TTC549 (cell line): ENCODE measurements around the gene EI24.
"Not testable (repeated sequence)": the region's sequence is repeated elsewhere in the genome, so short reads cannot be mapped to it uniquely, and the experiment has no call there.

ENCODE experiments used
- FAIRE-seq: peaks from 2 replicates; lab custom pipeline; 2012; peaks lifted over from hg19 to GRCh38; lab: Jason Lieb, UNC

Gene EI24

DNA sequence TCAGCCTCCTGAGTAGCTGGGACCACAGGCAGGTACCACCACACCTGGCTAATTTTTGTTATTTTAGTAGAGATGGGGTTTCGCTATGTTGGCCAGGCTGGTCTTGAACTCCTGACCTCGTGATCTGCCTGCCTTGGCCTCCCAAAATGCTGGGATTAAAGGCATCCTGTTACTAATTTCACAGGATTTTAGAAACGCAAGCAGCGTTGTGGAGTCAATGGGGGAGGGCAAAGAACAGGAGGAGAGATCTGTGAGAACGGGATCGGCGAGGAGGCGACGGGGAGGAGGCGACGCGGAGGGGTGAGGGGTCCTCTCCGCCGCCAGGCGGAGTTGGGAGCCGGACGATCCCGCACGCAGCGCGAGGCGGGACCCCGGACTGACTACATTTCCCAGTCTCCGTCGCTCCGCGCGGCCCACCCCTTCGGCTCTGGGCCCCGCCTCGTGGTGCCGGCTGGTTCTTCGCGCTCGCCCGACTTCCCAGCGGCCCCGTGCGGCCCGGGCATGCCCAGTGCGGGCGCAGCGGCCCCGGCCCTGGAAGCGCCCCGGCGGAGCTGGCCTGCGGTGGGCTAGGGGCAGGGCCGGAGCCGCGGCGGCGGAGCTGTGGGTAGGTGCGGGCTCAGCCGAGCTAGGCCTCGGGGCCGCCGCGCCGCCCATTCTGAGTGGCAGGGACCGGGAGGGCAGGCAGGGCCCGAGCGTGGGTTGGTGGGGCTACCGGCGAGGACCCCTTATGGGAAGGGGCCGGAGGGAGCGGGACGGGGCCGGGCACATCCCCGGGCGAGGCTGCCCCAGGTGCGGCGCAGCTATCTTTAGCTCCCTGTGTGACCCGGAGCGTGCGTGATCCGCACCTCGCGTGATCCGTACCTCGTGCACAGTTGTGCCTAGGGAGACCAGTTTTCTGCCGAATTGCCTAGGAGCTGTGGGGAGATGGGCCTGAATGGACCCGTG lies at the start of gene EI24:
TSS of gene EI24 (plus strand) at position 508 of the 945 bp plus-strand sequence. CDS start 3,051 bp downstream, outside the sequence.
- no peak for FAIRE-seq

GRCh38 chr11:125519860-125520834 lies 49.1 kb upstream of the EI24 start:
- FAIRE-seq, result no peak

GRCh38 chr11:125525303-125525702 lies 44.0 kb upstream of the EI24 start:
- no peak for FAIRE-seq

- FAIRE-seq, result no peak
Measured at GRCh38 chr11:125532668-125533067, 36.6 kb upstream of the EI24 start.

- no peak for FAIRE-seq
Measured at GRCh38 chr11:125535585-125535984, 33.7 kb upstream of the EI24 start.

DNA sequence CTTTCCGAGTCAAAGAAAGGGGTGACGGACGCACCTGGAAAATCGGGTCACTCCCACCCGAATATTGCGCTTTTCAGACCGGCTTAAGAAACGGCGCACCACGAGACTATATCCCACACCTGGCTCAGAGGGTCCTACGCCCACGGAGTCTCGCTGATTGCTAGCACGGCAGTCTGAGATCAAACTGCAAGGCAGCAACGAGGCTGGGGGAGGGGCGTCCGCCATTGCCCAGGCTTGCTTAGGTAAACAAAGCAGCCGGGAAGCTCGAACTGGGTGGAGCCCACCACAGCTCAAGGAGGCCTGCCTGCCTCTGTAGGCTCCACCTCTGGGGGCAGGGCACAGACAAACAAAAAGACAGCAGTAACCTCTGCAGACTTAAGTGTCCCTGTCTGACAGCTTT lies 32.4 kb upstream of the EI24 start:
- not testable (repeated sequence) for FAIRE-seq

GRCh38 chr11:125542709-125543108 lies 26.6 kb upstream of the EI24 start:
- peak; percentile 61 for FAIRE-seq

DNA sequence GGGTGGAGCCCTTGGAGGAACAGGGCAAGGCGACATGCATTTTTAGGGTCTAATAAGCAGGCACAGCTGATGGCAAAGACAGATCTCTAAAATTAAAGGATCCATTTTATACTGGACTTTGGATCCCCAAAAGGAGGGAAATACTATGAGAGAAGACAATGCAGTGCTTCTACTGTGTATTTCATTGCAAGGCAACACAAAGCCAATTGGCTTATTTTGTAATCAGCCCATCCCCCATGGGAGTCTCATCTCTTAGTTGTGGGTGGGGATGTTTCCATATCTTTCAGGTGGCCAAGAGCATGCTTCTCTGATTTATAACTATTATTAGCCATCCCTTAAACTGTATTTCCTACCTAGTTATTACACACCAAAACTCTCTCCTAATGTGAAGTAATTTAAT lies 18.5 kb upstream of the EI24 start:
- FAIRE-seq, result no peak

- FAIRE-seq, result no peak
Measured at GRCh38 chr11:125551835-125552342, 17.4 kb upstream of the EI24 start.

DNA sequence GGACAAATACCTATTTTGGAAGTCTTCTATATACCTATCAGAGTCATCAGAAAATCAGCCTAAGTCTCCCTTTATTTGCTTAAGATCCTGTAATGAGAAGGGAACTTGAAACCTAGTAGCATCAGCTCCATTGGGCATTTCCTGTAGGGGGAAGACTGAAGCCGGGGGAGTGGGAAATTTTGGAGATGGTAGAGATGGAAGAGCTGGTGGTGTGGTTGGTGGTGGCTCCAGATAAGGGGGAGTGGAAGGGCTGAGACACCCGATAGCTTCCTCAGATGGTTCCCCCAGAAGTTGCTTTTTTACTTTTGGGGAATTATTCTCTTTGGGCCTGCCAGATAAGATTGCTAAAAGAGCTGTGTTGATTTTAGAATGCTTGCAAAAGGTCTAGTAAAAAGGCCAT lies 16.4 kb upstream of the EI24 start:
- FAIRE-seq, result no peak

DNA sequence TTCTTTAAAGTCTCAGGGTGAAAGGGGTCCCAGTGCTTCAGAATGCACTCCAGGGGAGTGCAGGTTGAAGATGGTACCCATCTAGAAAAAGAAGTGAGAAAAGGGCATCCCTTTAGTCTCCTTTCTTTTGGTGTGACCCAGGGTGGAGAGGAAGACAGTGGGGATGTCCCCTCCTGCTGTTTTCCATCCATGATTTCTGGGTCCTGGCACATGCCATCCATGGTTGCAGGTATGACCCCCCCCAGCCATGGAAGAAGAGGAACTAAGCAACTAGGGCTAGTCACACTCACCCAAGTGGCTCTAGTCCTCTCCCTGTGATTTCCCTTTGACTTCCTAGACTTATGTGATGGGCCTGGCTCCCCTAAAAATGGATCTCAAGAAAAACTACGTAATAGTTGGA lies 15.9 kb upstream of the EI24 start:
- no peak for FAIRE-seq

DNA sequence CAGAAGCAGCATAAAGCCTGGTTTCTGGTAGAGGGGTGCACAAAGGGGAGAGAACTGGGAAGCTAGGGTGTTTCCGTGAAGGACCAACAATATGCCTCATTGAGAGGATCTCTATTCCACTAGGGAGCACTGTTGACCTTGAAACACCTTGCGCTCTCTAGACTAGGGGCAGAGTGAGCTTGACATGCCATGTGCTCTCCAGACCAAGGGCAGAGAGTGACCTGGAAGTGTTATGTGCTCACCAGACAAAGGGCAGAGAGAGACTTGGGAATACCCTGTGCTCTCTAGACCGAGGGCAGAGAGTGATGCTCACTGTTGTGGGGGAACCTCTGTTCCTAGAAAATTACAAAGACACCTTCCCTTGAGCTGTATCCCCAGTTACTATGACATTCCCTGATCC lies 15.2 kb upstream of the EI24 start:
- no peak for FAIRE-seq

- FAIRE-seq, result no peak
Measured at GRCh38 chr11:125559888-125560287, 9.4 kb upstream of the EI24 start.

- no peak for FAIRE-seq
Measured at GRCh38 chr11:125561924-125562323, 7.4 kb upstream of the EI24 start.

DNA sequence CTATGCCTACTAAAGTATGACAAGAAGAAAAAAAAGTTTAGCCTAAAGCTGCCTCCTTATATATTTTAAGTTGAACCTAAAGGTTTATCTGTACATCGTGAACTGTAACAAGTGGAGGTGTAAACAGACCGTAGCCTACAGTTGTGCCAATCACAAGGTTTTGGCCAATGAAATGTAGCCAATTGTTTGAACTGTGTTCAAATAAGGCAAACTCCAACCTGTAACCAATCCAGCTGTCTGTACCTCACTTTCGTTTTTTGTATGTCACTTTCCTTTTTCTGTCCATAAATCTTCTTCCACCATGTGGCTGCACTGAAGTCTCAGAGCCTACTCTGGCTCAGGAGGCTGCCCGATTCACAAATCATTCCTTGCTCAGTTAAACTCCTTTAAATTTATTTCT lies 6.8 kb upstream of the EI24 start:
- FAIRE-seq, result no peak

DNA sequence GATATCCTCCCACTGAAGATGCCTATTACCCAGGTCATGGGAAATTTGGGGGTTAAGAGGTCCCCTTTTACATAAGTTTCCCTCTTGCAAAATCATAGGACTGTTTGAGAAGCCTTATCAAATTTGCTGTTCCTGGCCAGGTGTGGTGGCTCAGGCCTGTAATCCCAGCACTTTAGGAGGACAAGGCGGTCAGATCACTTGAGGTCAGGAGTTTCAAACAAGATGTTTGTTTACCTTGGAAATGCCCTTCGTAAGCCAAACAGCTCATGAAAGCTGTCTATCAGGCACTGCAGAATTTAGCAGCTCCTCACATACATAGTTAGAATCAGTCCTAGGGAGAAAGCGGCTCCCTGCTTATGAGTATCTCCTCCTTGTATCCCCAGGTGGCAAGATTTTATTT lies 4.9 kb upstream of the EI24 start:
- no peak for FAIRE-seq

GRCh38 chr11:125566235-125566634 lies 3.0 kb upstream of the EI24 start:
- FAIRE-seq, result no peak

- no peak for FAIRE-seq
Measured at GRCh38 chr11:125569915-125570621, 791 bp downstream of the EI24 start.

- FAIRE-seq, result no peak
Measured at GRCh38 chr11:125570952-125571351, 1.7 kb downstream of the EI24 start.

DNA sequence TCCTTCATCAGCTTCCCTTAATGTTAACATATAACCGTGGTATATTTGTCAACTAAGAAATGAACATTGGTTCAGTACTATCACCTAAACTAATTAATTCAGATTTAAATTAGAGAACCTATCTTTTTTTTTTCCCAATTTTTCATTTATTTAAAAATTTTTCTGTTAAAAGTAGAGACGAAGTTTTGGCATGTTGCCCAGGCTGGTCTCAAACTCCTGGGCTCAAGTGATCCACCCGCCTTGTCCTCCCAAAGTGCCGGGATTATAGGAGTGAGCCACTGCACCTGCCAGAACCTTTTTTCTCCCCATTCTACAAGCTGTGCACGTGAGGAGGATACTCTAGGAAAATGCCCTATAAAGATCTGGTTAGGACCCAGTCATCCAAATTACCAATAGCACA lies 3.6 kb downstream of the EI24 start:
- FAIRE-seq, result no peak

DNA sequence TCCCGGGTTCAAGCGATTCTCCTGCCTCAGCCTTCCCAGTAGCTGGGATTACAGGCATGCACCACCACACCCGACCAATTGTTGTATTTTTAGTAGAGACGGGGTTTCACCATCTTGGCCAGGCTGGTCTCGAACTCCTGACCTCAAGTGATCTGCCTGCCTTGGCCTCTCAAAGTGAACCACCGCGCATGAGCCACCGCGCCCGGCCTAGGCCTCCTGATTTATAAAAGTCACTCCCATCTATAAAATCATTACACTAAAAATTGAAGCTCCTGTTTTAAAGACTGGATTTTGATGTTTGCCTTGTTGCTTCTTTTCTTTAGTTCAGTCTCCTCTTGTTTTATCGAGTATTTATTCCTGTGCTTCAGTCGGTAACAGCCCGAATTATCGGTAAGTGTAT lies 7.9 kb downstream of the EI24 start:
- not testable (repeated sequence) for FAIRE-seq

DNA sequence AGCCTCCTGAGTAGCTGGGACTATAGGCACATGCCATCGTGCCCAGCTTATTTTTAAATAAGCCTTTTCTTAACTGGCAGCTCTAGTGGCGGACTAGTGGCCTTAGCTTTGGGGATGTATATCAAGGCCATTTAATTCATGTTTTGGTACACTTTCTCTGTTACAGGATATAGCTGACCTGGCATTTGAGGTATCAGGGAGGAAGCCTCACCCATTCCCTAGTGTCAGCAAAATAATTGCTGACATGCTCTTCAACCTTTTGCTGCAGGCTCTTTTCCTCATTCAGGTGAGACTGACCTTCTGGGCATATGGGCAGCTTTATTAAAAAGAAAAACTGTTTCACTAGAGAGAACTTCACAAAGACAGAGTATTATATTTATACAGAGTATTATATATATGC lies 9.5 kb downstream of the EI24 start:
- no peak for FAIRE-seq
